ENCODE results near the gene SHISA9. TPM values are rescaled to one million over a fixed set of nuclear protein-coding genes. Genes with fewer than 3 reads are reported as not detected.

SHISA9 gene
- total RNA-seq, 1 donor from 2014 or later: 2.5 TPM

GRCh38 chr16:12907670-12908233, 6.4 kb downstream of the SHISA9 start:
- no peaks in the 10 kb centered on the region for H3K36me3 ChIP-seq
- Mint-ChIP-seq H3K9me3 (no peaks in the 10 kb centered on the region), H3K4me1 (peaks cover 11% of the 10 kb centered on the region), H3K36me3 (peaks cover 27% of the 10 kb centered on the region), H3K27ac (no peak overlapping the region), H3K4me3 (no peak overlapping the region), H3K27me3 (ENCODE audit: insufficient read depth, low read depth) (peaks cover 10% of the 10 kb centered on the region)
- TF ChIP-seq EZH2 (IDR thresholded peaks at IDR 0.05): no peak
- TF ChIP-seq CTCF (IDR thresholded peaks at IDR 0.05): peak; percentile 54
- no peak for TF ChIP-seq EZH2phosphoT487 (IDR thresholded peaks at IDR 0.05)
- H3F3A ChIP-seq (ENCODE audit: low read depth): peaks cover 6% of the 10 kb centered on the region
- no peak overlapping the region for H3K4me2 ChIP-seq
- H4K20me1 ChIP-seq (ENCODE audit: low read depth): peaks cover 4% of the 10 kb centered on the region
- no peak overlapping the region for H3K4me3 ChIP-seq
- H3K79me2 ChIP-seq (ENCODE audit: low read depth): peaks cover 16% of the 10 kb centered on the region
- no peak overlapping the region for H2AFZ ChIP-seq (replicated peaks)
- no peak overlapping the region for H3K27ac ChIP-seq
- peaks cover 10% of the 10 kb centered on the region for H3K27me3 ChIP-seq
- no peaks in the 10 kb centered on the region for H3K9me3 ChIP-seq (ENCODE audit: low read depth)
- DNase-seq (ENCODE audit: low spot score): peak; percentile 58
- peaks cover 2% of the 10 kb centered on the region for H3K4me1 ChIP-seq
- no peak overlapping the region for H3K9ac ChIP-seq

- DNase-seq (ENCODE audit: low spot score): no peak
- Mint-ChIP-seq H3K27me3 (ENCODE audit: insufficient read depth, low read depth) (peaks cover 5% of the 10 kb centered on the region), H3K4me1 (no peaks in the 10 kb centered on the region), H3K4me3 (no peak overlapping the region), H3K9me3 (no peaks in the 10 kb centered on the region), H3K36me3 (peaks cover 19% of the 10 kb centered on the region), H3K27ac (no peak overlapping the region)
- Histone ChIP-seq H3K4me2 (no peak overlapping the region), H2AFZ (replicated peaks) (no peak overlapping the region), H3K36me3 (no peaks in the 10 kb centered on the region), H3K4me3 (no peak overlapping the region), H3K27ac (no peak overlapping the region), H3K9me3 (ENCODE audit: low read depth) (no peaks in the 10 kb centered on the region), H3K9ac (no peak overlapping the region), H3F3A (ENCODE audit: low read depth) (no peaks in the 10 kb centered on the region), H3K4me1 (no peaks in the 10 kb centered on the region), H3K27me3 (no peaks in the 10 kb centered on the region), H3K79me2 (ENCODE audit: low read depth) (no peaks in the 10 kb centered on the region), H4K20me1 (ENCODE audit: low read depth) (no peaks in the 10 kb centered on the region)
- TF ChIP-seq EZH2phosphoT487 (IDR thresholded peaks at IDR 0.05): no peak
- TF ChIP-seq CTCF (IDR thresholded peaks at IDR 0.05): no peak
- no peak for TF ChIP-seq EZH2 (IDR thresholded peaks at IDR 0.05)
Measured at GRCh38 chr16:12917246-12917645, 15.8 kb downstream of the SHISA9 start.

GRCh38 chr16:12917653-12918052, 16.3 kb downstream of the SHISA9 start:
- Histone ChIP-seq H3K9ac (no peak overlapping the region), H3K36me3 (no peaks in the 10 kb centered on the region), H3F3A (ENCODE audit: low read depth) (no peaks in the 10 kb centered on the region), H3K4me2 (no peak overlapping the region), H3K4me3 (no peak overlapping the region), H3K79me2 (ENCODE audit: low read depth) (no peaks in the 10 kb centered on the region), H2AFZ (replicated peaks) (no peak overlapping the region), H3K27me3 (no peaks in the 10 kb centered on the region), H3K27ac (no peak overlapping the region), H3K9me3 (ENCODE audit: low read depth) (no peaks in the 10 kb centered on the region), H4K20me1 (ENCODE audit: low read depth) (no peaks in the 10 kb centered on the region), H3K4me1 (no peaks in the 10 kb centered on the region)
- Mint-ChIP-seq H3K9me3 (no peaks in the 10 kb centered on the region), H3K27ac (no peak overlapping the region), H3K27me3 (ENCODE audit: insufficient read depth, low read depth) (peaks cover 5% of the 10 kb centered on the region), H3K4me3 (no peak overlapping the region), H3K4me1 (no peaks in the 10 kb centered on the region), H3K36me3 (peaks cover 19% of the 10 kb centered on the region)
- TF ChIP-seq EZH2phosphoT487 (IDR thresholded peaks at IDR 0.05) (no peak), CTCF (IDR thresholded peaks at IDR 0.05) (no peak), EZH2 (IDR thresholded peaks at IDR 0.05) (no peak)
- DNase-seq (ENCODE audit: low spot score): no peak

All from neural progenitor cell (in vitro differentiated cells).